ENCODE measurements around the gene TRAPPC6A. TPM values are rescaled to one million over a fixed set of nuclear protein-coding genes. Genes with fewer than 3 reads are reported as not detected.
A peak's percentile ranks its signal among the peaks of the same experiment; 100 is the strongest.

The TRAPPC6A gene
- total RNA-seq, 1 experiment from 2014 or later, result 4.3 TPM

- no peak for DNase-seq (ENCODE audit: low read depth)
Measured at GRCh38 chr19:45163751-45164460, 14.1 kb downstream of the TRAPPC6A start.

- no peak for DNase-seq (ENCODE audit: low read depth)
Measured at GRCh38 chr19:45163156-45163555, 14.9 kb downstream of the TRAPPC6A start.

GRCh38 chr19:45162608-45163143 lies 15.4 kb downstream of the TRAPPC6A start:
- DNase-seq (ENCODE audit: low read depth), result no peak

- peak; percentile 52 for DNase-seq (ENCODE audit: low read depth)
Measured at GRCh38 chr19:45161738-45162607, 16.1 kb downstream of the TRAPPC6A start.

GRCh38 chr19:45160870-45161737 lies 16.9 kb downstream of the TRAPPC6A start, which contains the start of gene NKPD1:
Gene NKPD1, minus strand, starts transcription at chr19:45160982. Its CDS starts 832 bp downstream, at chr19:45160150.
- DNase-seq (ENCODE audit: low read depth), result no peak

GRCh38 chr19:45159971-45160324 lies 18.1 kb downstream of the TRAPPC6A start:
- no peak for DNase-seq (ENCODE audit: low read depth)

- DNase-seq (ENCODE audit: low read depth), result no peak
Measured at GRCh38 chr19:45159210-45159970, 18.6 kb downstream of the TRAPPC6A start.

GRCh38 chr19:45158503-45159209 lies 19.4 kb downstream of the TRAPPC6A start:
- DNase-seq (ENCODE audit: low read depth), result no peak

- no peak for DNase-seq (ENCODE audit: low read depth)
Measured at GRCh38 chr19:45156751-45157150, 21.3 kb downstream of the TRAPPC6A start.

GRCh38 chr19:45156011-45156630 lies 21.9 kb downstream of the TRAPPC6A start:
- no peak for DNase-seq (ENCODE audit: low read depth)

- DNase-seq (ENCODE audit: low read depth), result peak; percentile 96
Measured at GRCh38 chr19:45154064-45154827, 23.8 kb downstream of the TRAPPC6A start.

GRCh38 chr19:45153339-45154063 lies 24.5 kb downstream of the TRAPPC6A start:
- peak; percentile 64 for DNase-seq (ENCODE audit: low read depth)

- peak; percentile 72 for DNase-seq (ENCODE audit: low read depth)
Measured at GRCh38 chr19:45152504-45153338, 25.3 kb downstream of the TRAPPC6A start.

- no peak for DNase-seq (ENCODE audit: low read depth)
Measured at GRCh38 chr19:45151821-45152503, 26.1 kb downstream of the TRAPPC6A start.

GRCh38 chr19:45151320-45151719 lies 26.7 kb downstream of the TRAPPC6A start:
- DNase-seq (ENCODE audit: low read depth), result no peak

- DNase-seq (ENCODE audit: low read depth), result no peak
Measured at GRCh38 chr19:45150751-45151281, 27.2 kb downstream of the TRAPPC6A start.

GRCh38 chr19:45150180-45150579 lies 27.9 kb downstream of the TRAPPC6A start:
- DNase-seq (ENCODE audit: low read depth), result no peak

All from Daoy (cell line).